ENCODE results near the gene PLEKHM1.
A peak's percentile ranks its signal among the peaks of the same experiment; 100 is the strongest.

PLEKHM1 gene

GRCh38 chr17:45428050-45428617, 62.4 kb downstream of the PLEKHM1 start:
- Histone ChIP-seq H3K9me3 (ENCODE audit: control insufficient read depth, low read length) (no peaks in the 10 kb centered on the region), H3K4me3 (ENCODE audit: low read length) (no peak overlapping the region), H3K4me1 (ENCODE audit: control insufficient read depth, insufficient read depth, low read length) (peaks cover 47% of the 10 kb centered on the region), H3K27me3 (ENCODE audit: control insufficient read depth, insufficient read depth, low read length) (peaks cover 28% of the 10 kb centered on the region), H3K36me3 (ENCODE audit: control insufficient read depth, insufficient read depth, low read length) (no peaks in the 10 kb centered on the region), H3K9ac (ENCODE audit: low read length) (no peak overlapping the region)

- H3K4me1 ChIP-seq (ENCODE audit: control insufficient read depth, insufficient read depth, low read length): peaks cover 47% of the 10 kb centered on the region
Measured at GRCh38 chr17:45427181-45427835, 63.2 kb downstream of the PLEKHM1 start.

GRCh38 chr17:45426561-45426960, 64.0 kb downstream of the PLEKHM1 start:
- H3K36me3 ChIP-seq (ENCODE audit: control insufficient read depth, insufficient read depth, low read length): no peaks in the 10 kb centered on the region
- H3K9me3 ChIP-seq (ENCODE audit: control insufficient read depth, low read length): no peaks in the 10 kb centered on the region
- peaks cover 47% of the 10 kb centered on the region for H3K4me1 ChIP-seq (ENCODE audit: control insufficient read depth, insufficient read depth, low read length)
- H3K9ac ChIP-seq (ENCODE audit: low read length): no peak overlapping the region
- no peak overlapping the region for H3K4me3 ChIP-seq (ENCODE audit: low read length)
- H3K27me3 ChIP-seq (ENCODE audit: control insufficient read depth, insufficient read depth, low read length): peaks cover 27% of the 10 kb centered on the region

More at GRCh38 chr17:45427181-45427835, 63.2 kb downstream of the PLEKHM1 start:
- Histone ChIP-seq H3K9ac (ENCODE audit: low read length) (no peak overlapping the region), H3K4me3 (ENCODE audit: low read length) (no peak overlapping the region), H3K27me3 (ENCODE audit: control insufficient read depth, insufficient read depth, low read length) (peaks cover 28% of the 10 kb centered on the region), H3K9me3 (ENCODE audit: control insufficient read depth, low read length) (no peaks in the 10 kb centered on the region), H3K36me3 (ENCODE audit: control insufficient read depth, insufficient read depth, low read length) (no peaks in the 10 kb centered on the region)

- Histone ChIP-seq H3K36me3 (ENCODE audit: control insufficient read depth, insufficient read depth, low read length) (no peaks in the 10 kb centered on the region), H3K4me1 (ENCODE audit: control insufficient read depth, insufficient read depth, low read length) (peaks cover 43% of the 10 kb centered on the region), H3K9ac (ENCODE audit: low read length) (no peak overlapping the region), H3K27me3 (ENCODE audit: control insufficient read depth, insufficient read depth, low read length) (peaks cover 22% of the 10 kb centered on the region), H3K9me3 (ENCODE audit: control insufficient read depth, low read length) (no peaks in the 10 kb centered on the region), H3K4me3 (ENCODE audit: low read length) (no peak overlapping the region)
Measured at GRCh38 chr17:45425984-45426413, 64.5 kb downstream of the PLEKHM1 start.

GRCh38 chr17:45425125-45425983, 65.2 kb downstream of the PLEKHM1 start:
- Histone ChIP-seq H3K4me3 (ENCODE audit: low read length) (peak overlapping the region; percentile 36), H3K9me3 (ENCODE audit: control insufficient read depth, low read length) (no peaks in the 10 kb centered on the region)

GRCh38 chr17:45424769-45425124, 65.8 kb downstream of the PLEKHM1 start:
- Histone ChIP-seq H3K9me3 (ENCODE audit: control insufficient read depth, low read length) (no peaks in the 10 kb centered on the region), H3K36me3 (ENCODE audit: control insufficient read depth, insufficient read depth, low read length) (no peaks in the 10 kb centered on the region), H3K9ac (ENCODE audit: low read length) (peak overlapping the region; percentile 78), H3K27me3 (ENCODE audit: control insufficient read depth, insufficient read depth, low read length) (peaks cover 12% of the 10 kb centered on the region), H3K4me1 (ENCODE audit: control insufficient read depth, insufficient read depth, low read length) (peaks cover 32% of the 10 kb centered on the region), H3K4me3 (ENCODE audit: low read length) (peak overlapping the region; percentile 36)

More at GRCh38 chr17:45425125-45425983, 65.2 kb downstream of the PLEKHM1 start:
- no peaks in the 10 kb centered on the region for H3K36me3 ChIP-seq (ENCODE audit: control insufficient read depth, insufficient read depth, low read length)
- peaks cover 16% of the 10 kb centered on the region for H3K27me3 ChIP-seq (ENCODE audit: control insufficient read depth, insufficient read depth, low read length)
- H3K9ac ChIP-seq (ENCODE audit: low read length): peak overlapping the region; percentile 78
- peaks cover 36% of the 10 kb centered on the region for H3K4me1 ChIP-seq (ENCODE audit: control insufficient read depth, insufficient read depth, low read length)

GRCh38 chr17:45423975-45424335, 66.6 kb downstream of the PLEKHM1 start:
- Histone ChIP-seq H3K9ac (ENCODE audit: low read length) (peak overlapping the region; percentile 78), H3K9me3 (ENCODE audit: control insufficient read depth, low read length) (no peaks in the 10 kb centered on the region), H3K4me3 (ENCODE audit: low read length) (no peak overlapping the region), H3K4me1 (ENCODE audit: control insufficient read depth, insufficient read depth, low read length) (peaks cover 27% of the 10 kb centered on the region), H3K36me3 (ENCODE audit: control insufficient read depth, insufficient read depth, low read length) (no peaks in the 10 kb centered on the region), H3K27me3 (ENCODE audit: control insufficient read depth, insufficient read depth, low read length) (peaks cover 6% of the 10 kb centered on the region)

GRCh38 chr17:45423304-45423974, 67.1 kb downstream of the PLEKHM1 start:
- Histone ChIP-seq H3K9ac (ENCODE audit: low read length) (peak overlapping the region; percentile 78), H3K36me3 (ENCODE audit: control insufficient read depth, insufficient read depth, low read length) (no peaks in the 10 kb centered on the region), H3K27me3 (ENCODE audit: control insufficient read depth, insufficient read depth, low read length) (peaks cover under 1% of the 10 kb centered on the region), H3K9me3 (ENCODE audit: control insufficient read depth, low read length) (no peaks in the 10 kb centered on the region), H3K4me1 (ENCODE audit: control insufficient read depth, insufficient read depth, low read length) (peaks cover 27% of the 10 kb centered on the region), H3K4me3 (ENCODE audit: low read length) (no peak overlapping the region)

GRCh38 chr17:45414990-45415881, 75.3 kb downstream of the PLEKHM1 start:
- H3K36me3 ChIP-seq (ENCODE audit: control insufficient read depth, insufficient read depth, low read length): no peaks in the 10 kb centered on the region
- H3K9ac ChIP-seq (ENCODE audit: low read length): no peak overlapping the region
- no peak overlapping the region for H3K4me3 ChIP-seq (ENCODE audit: low read length)
- H3K9me3 ChIP-seq (ENCODE audit: control insufficient read depth, low read length): no peaks in the 10 kb centered on the region
- H3K27me3 ChIP-seq (ENCODE audit: control insufficient read depth, insufficient read depth, low read length): no peaks in the 10 kb centered on the region
- peaks cover 57% of the 10 kb centered on the region for H3K4me1 ChIP-seq (ENCODE audit: control insufficient read depth, insufficient read depth, low read length)

GRCh38 chr17:45413498-45413923, 77.0 kb downstream of the PLEKHM1 start:
- Histone ChIP-seq H3K9ac (ENCODE audit: low read length) (no peak overlapping the region), H3K4me1 (ENCODE audit: control insufficient read depth, insufficient read depth, low read length) (peaks cover 70% of the 10 kb centered on the region), H3K27me3 (ENCODE audit: control insufficient read depth, insufficient read depth, low read length) (no peaks in the 10 kb centered on the region), H3K9me3 (ENCODE audit: control insufficient read depth, low read length) (no peaks in the 10 kb centered on the region), H3K36me3 (ENCODE audit: control insufficient read depth, insufficient read depth, low read length) (peaks cover 6% of the 10 kb centered on the region), H3K4me3 (ENCODE audit: low read length) (no peak overlapping the region)
